Upper lobe of left lung (tissue), 4 donors: ENCODE measurements around the gene OLFML2B.

Experiments used
- CTCF ChIP-seq, 6 experiments: fragments of 450-650 bp in 4 of 6; fragments of 200-600 bp in 2 of 6; sonication (generic) in 2 of 6; IDR thresholded peaks; one replicate each; pipeline ENCODE4 v1.5.1; 2016 to 2019; ENCODE audit warnings: antibody characterized with exemption in 6 of 6
- EP300 ChIP-seq, 4 donors: sonication (generic); formaldehyde crosslinking; IDR thresholded peaks; one replicate each; pipeline ENCODE4 v1.5.1; 2017; ENCODE audit warnings: antibody characterized with exemption in 4 of 4, control low read depth in 2 of 4
- POLR2A ChIP-seq, 4 donors: fragments of 450-650 bp; IDR thresholded peaks; one replicate each; pipeline ENCODE4 v1.5.1; 2016 to 2017; ENCODE audit warnings: antibody characterized with exemption in 4 of 4, mild to moderate bottlenecking in 2 of 4

- TF ChIP-seq POLR2A (IDR thresholded peaks at IDR 0.05) (no peak), CTCF (IDR thresholded peaks at IDR 0.05) (no peak), EP300 (IDR thresholded peaks at IDR 0.05) (no peak)
These were observed 81.8 kb downstream of the OLFML2B start for GRCh38 chr1:161941726-161942436.
